IPS DF 19.7 (cell line): ENCODE measurements around the gene SEL1L3.

Experiments used
- DNase-seq: peaks from one replicate; pipeline ENCODE4 v3.0.0-alpha.2; 2013; ENCODE audit warnings: low read depth, low spot score

The SEL1L3 gene

GRCh38 chr4:25818371-25818871, 44.4 kb downstream of the SEL1L3 start:
- DNase-seq = no peak

- no peak for DNase-seq
These were observed 45.6 kb downstream of the SEL1L3 start for GRCh38 chr4:25817059-25817681.

- DNase-seq = no peak
These were observed 46.2 kb downstream of the SEL1L3 start for GRCh38 chr4:25816591-25817058.

- DNase-seq = no peak
These were observed 47.2 kb downstream of the SEL1L3 start for GRCh38 chr4:25815586-25815985.

- no peak for DNase-seq
These were observed 48.3 kb downstream of the SEL1L3 start for GRCh38 chr4:25814301-25815136.

- DNase-seq = no peak
These were observed 49.2 kb downstream of the SEL1L3 start for GRCh38 chr4:25813448-25814106.

- no peak for DNase-seq
These were observed 50.9 kb downstream of the SEL1L3 start for GRCh38 chr4:25811841-25812240.

- no peak for DNase-seq
These were observed 51.5 kb downstream of the SEL1L3 start for GRCh38 chr4:25811374-25811690.

- no peak for DNase-seq
These were observed 52.1 kb downstream of the SEL1L3 start for GRCh38 chr4:25810461-25811373.

- no peak for DNase-seq
These were observed 52.8 kb downstream of the SEL1L3 start for GRCh38 chr4:25809996-25810395.

GRCh38 chr4:25807102-25807728, 55.6 kb downstream of the SEL1L3 start:
- no peak for DNase-seq

- no peak for DNase-seq
These were observed 57.4 kb downstream of the SEL1L3 start for GRCh38 chr4:25805255-25805860.

- DNase-seq = no peak
These were observed 59.0 kb downstream of the SEL1L3 start for GRCh38 chr4:25803720-25804225.

- no peak for DNase-seq
These were observed 61.2 kb downstream of the SEL1L3 start for GRCh38 chr4:25801594-25801993.

GRCh38 chr4:25800245-25800644, 62.5 kb downstream of the SEL1L3 start:
- DNase-seq = no peak

GRCh38 chr4:25799522-25799921, 63.3 kb downstream of the SEL1L3 start:
- no peak for DNase-seq

- DNase-seq = no peak
These were observed 65.7 kb downstream of the SEL1L3 start for GRCh38 chr4:25797136-25797535.

- no peak for DNase-seq
These were observed 67.0 kb downstream of the SEL1L3 start for GRCh38 chr4:25795566-25796454.

GRCh38 chr4:25795091-25795490, 67.7 kb downstream of the SEL1L3 start:
- DNase-seq = no peak
